ENCODE data around the gene SYTL3. TPM values are rescaled to one million over a fixed set of nuclear protein-coding genes. Genes with fewer than 3 reads are reported as not detected.

SYTL3 gene
- total and polyA plus RNA-seq, 2 donors (not counting 1 experiment from before 2014, with no cell fraction given), result 1.1 to 5.4 TPM

GRCh38 chr6:158666628-158667359 is 16.9 kb downstream of the SYTL3 start:
- H3K4me3 Mint-ChIP-seq, result no peak overlapping the region
- TF ChIP-seq CTCF (IDR thresholded peaks at IDR 0.05), result no peak
- TF ChIP-seq EZH2 (IDR thresholded peaks at IDR 0.05; ENCODE audit: borderline replicate concordance, insufficient read depth, low read depth, low read length, poor library complexity, severe bottlenecking), result no peak
- no peaks in the 10 kb centered on the region for H3K36me3 ChIP-seq (replicated peaks in 1 of 2; ENCODE audit: control extremely low read depth in 1 of 2, control insufficient read depth in 1 of 2, extremely low read depth in 1 of 2, insufficient read depth in 2 of 2, low read length in 1 of 2)
- no peaks in the 10 kb centered on the region for H4K20me1 ChIP-seq (ENCODE audit: control insufficient read depth, insufficient read depth, low read length, poor library complexity, severe bottlenecking)
- H3K9me3 Mint-ChIP-seq (ENCODE audit: insufficient read depth), result no peaks in the 10 kb centered on the region
- H3K9me3 ChIP-seq (ENCODE audit: control extremely low read depth in 1 of 3, control insufficient read depth in 2 of 3, insufficient read depth in 1 of 3, low read length in 2 of 3), result no peaks in the 10 kb centered on the region
- no peak overlapping the region for H3K4me3 ChIP-seq (ENCODE audit: control extremely low read depth in 1 of 5, extremely low read depth in 1 of 5, insufficient read depth in 1 of 5, low read depth in 2 of 5, low read length in 4 of 5)
- 68% methylated on average over 12 of the region's 14 CpGs for WGBS (ENCODE audit: insufficient coverage)
- peaks cover 5% of the 10 kb centered on the region for H3K27me3 Mint-ChIP-seq
- intact Hi-C loops (cut with micrococcal nuclease), result no loop called here
- no peak overlapping the region for H3K9ac ChIP-seq (ENCODE audit: low read length)
- no peaks in the 10 kb centered on the region for H3K79me2 ChIP-seq (ENCODE audit: control insufficient read depth, insufficient read depth, low read length)
- peak overlapping the region; percentile 70 for H3K27ac Mint-ChIP-seq
- H3K4me1 Mint-ChIP-seq, result peaks cover 16% of the 10 kb centered on the region
- no peak overlapping the region for H2AFZ ChIP-seq (ENCODE audit: insufficient read depth, low read depth, low read length, poor library complexity, severe bottlenecking)
- H3K4me1 ChIP-seq (ENCODE audit: control insufficient read depth in 2 of 2, insufficient read depth in 2 of 2, low read length in 2 of 2), result peaks cover 16 to 29% of the 10 kb centered on the region in 2 donors
- peak; percentile 55 for DNase-seq
- H3K27me3 ChIP-seq (replicated peaks in 1 of 4; ENCODE audit: control extremely low read depth in 1 of 4, control insufficient read depth in 3 of 4, insufficient read depth in 4 of 4, low read length in 3 of 4), result peaks cover 0 to 13% (median 5%) of the 10 kb centered on the region in 4 experiments
- ChIA-PET POLR2A (interaction anchor here (0.5 kb wide), 1 partner anchor 148 kb away, joined by 3 read pairs; no protein-coding TSS in a partner anchor), CTCF (interaction anchor here (1.6 kb wide), 1 partner anchor 24 kb away, joined by 3 read pairs; no protein-coding TSS in a partner anchor)
- peak overlapping the region; percentile 17 for H3K4me2 ChIP-seq (replicated peaks; ENCODE audit: low read depth, low read length, poor library complexity, severe bottlenecking)
- ATAC-seq (ENCODE audit: low read depth), result peak; percentile 58
- H3K27ac ChIP-seq (ENCODE audit: low read length in 2 of 2), result peak overlapping the region in 1 of 2 donors; percentile 24

Measured in B cell (primary cell).